GM23338 (cell line): ENCODE results near the gene HCN3. TPM values are rescaled to one million over a fixed set of nuclear protein-coding genes. Genes with fewer than 3 reads are reported as not detected.

Experiments
- ATAC-seq: fragments of 200-7000 bp; cut with Tn5 transposase; 3 replicates; pipeline ENCODE4 v1.9.1; 2020
- DNase-seq: peaks from one replicate; pipeline ENCODE4 v3.0.0-alpha.2; 2015; ENCODE audit warnings: low spot score
- H2AFZ ChIP-seq: fragments of 200-600 bp; sonication (generic); 2 replicates; pipeline ENCODE4 v1.8.0; 2016; ENCODE audit warnings: antibody characterized with exemption, mild to moderate bottlenecking, moderate library complexity
- H3F3A ChIP-seq: fragments of 200-600 bp; sonication (generic); replicated peaks from 2 replicates; pipeline ENCODE4 v1.8.0; 2017; ENCODE audit warnings: antibody characterized with exemption, mixed run types, low read depth
- H3K27ac ChIP-seq: fragments of 200-600 bp; sonication (generic); 2 replicates; pipeline ENCODE4 v1.6.1; 2016; ENCODE audit warnings: low read depth
- H3K27me3 ChIP-seq: fragments of 200-600 bp; sonication (generic); 2 replicates; pipeline ENCODE4 v1.8.0; 2016; ENCODE audit warnings: mild to moderate bottlenecking, mixed run types, moderate library complexity; ENCODE audit not compliant: insufficient read depth
- H3K36me3 ChIP-seq: fragments of 200-600 bp; sonication (generic); 2 replicates; pipeline ENCODE4 v1.8.0; 2016; ENCODE audit warnings: mild to moderate bottlenecking; ENCODE audit not compliant: insufficient read depth
- H3K4me1 ChIP-seq: fragments of 200-600 bp; sonication (generic); 2 replicates; pipeline ENCODE4 v1.8.0; 2016; ENCODE audit warnings: mild to moderate bottlenecking, moderate library complexity; ENCODE audit not compliant: insufficient read depth
- H3K4me2 ChIP-seq: fragments of 200-600 bp; sonication (generic); 2 replicates; pipeline ENCODE4 v1.7.1; 2017; ENCODE audit warnings: mixed run types
- H3K4me3 ChIP-seq: fragments of 200-600 bp; sonication (generic); 2 replicates; pipeline ENCODE4 v1.6.1; 2016; ENCODE audit warnings: mixed run types
- H3K79me2 ChIP-seq: fragments of 200-600 bp; sonication (generic); replicated peaks from 2 replicates; pipeline ENCODE4 v1.8.0; 2017; ENCODE audit warnings: mild to moderate bottlenecking; ENCODE audit not compliant: insufficient read depth
- H3K9me2 ChIP-seq: fragments of 200-600 bp; sonication (generic); 2 replicates; pipeline ENCODE4 v1.8.0; 2017; ENCODE audit not compliant: insufficient read depth
- H4K20me1 ChIP-seq: fragments of 200-600 bp; sonication (generic); replicated peaks from 2 replicates; pipeline ENCODE4 v1.8.0; 2017; ENCODE audit warnings: mild to moderate bottlenecking; ENCODE audit not compliant: insufficient read depth
- H3K27ac Mint-ChIP-seq: 2 replicates; pipeline ENCODE4 v1.8.0; 2020; ENCODE audit warnings: inconsistent platforms, mild to moderate bottlenecking, moderate library complexity, mixed read lengths
- H3K27me3 Mint-ChIP-seq: 3 replicates; pipeline ENCODE4 v1.8.0; 2022; ENCODE audit warnings: low read depth, mild to moderate bottlenecking, moderate library complexity, mixed read lengths, inconsistent platforms; ENCODE audit not compliant: insufficient read depth, poor library complexity
- H3K36me3 Mint-ChIP-seq: 3 replicates; pipeline ENCODE4 v1.8.0; 2021; ENCODE audit warnings: low read depth, mild to moderate bottlenecking, inconsistent platforms, moderate library complexity, mixed read lengths
- H3K4me1 Mint-ChIP-seq: 3 replicates; pipeline ENCODE4 v1.8.0; 2020; ENCODE audit warnings: mild to moderate bottlenecking, inconsistent platforms, mixed read lengths
- H3K4me3 Mint-ChIP-seq: 3 replicates; pipeline ENCODE4 v1.8.0; 2021; ENCODE audit warnings: moderate library complexity, mild to moderate bottlenecking, inconsistent platforms, mixed read lengths
- H3K9me3 Mint-ChIP-seq: 3 replicates; pipeline ENCODE4 v1.8.0; 2020; ENCODE audit warnings: moderate library complexity, mild to moderate bottlenecking, inconsistent platforms, mixed read lengths
- CREB1 ChIP-seq: fragments of 250-450 bp; sonication (Bioruptor Pico); IDR thresholded peaks from 2 replicates; pipeline ENCODE4 v1.5.0; 2020; ENCODE audit warnings: low read depth, mild to moderate bottlenecking, moderate library complexity
- EZH2 ChIP-seq: fragments of 200-600 bp; sonication (generic); IDR thresholded peaks from one replicate; pipeline ENCODE4 v1.8.0; 2017; ENCODE audit warnings: antibody characterized with exemption, mild to moderate bottlenecking, low read depth; ENCODE audit not compliant: unreplicated experiment
- EZH2phosphoT487 ChIP-seq: fragments of 200-600 bp; sonication (generic); IDR thresholded peaks from one replicate; pipeline ENCODE4 v1.8.1; 2018; ENCODE audit warnings: antibody characterized with exemption; ENCODE audit not compliant: unreplicated experiment
- JUNB ChIP-seq: IDR thresholded peaks from one replicate; pipeline ENCODE4 v1.6.1; 2016; ENCODE audit warnings: antibody characterized with exemption; ENCODE audit not compliant: unreplicated experiment
- POLR2AphosphoS5 ChIP-seq: IDR thresholded peaks from 2 replicates; pipeline ENCODE4 v1.6.1; 2016; ENCODE audit warnings: antibody characterized with exemption, low read depth
- ZNF114 ChIP-seq: fragments of 250-450 bp; sonication (Bioruptor Pico); IDR thresholded peaks from 2 replicates; pipeline ENCODE4 v1.5.0; 2020; ENCODE audit warnings: mild to moderate bottlenecking, moderate library complexity
- ZNF331 ChIP-seq: fragments of 250-450 bp; sonication (Bioruptor Pico); IDR thresholded peaks from 2 replicates; pipeline ENCODE4 v1.5.0; 2020; ENCODE audit warnings: low read depth, mild to moderate bottlenecking, moderate library complexity
- polyA plus RNA-seq: library from polyadenylated mRNA; unstranded; fragments of >200 nt; fragmentation: Nextera tagmentation; extraction: Ambion mirVana; gene quantifications from 2 replicates; pipeline ENCODE4 v1.2.1, GENCODE V29; 2016
- total RNA-seq: library from RNA; depleted of rRNA; stranded (reverse); fragments of >200 nt; shearing (Covaris generic); gene quantifications from 2 replicates; pipeline ENCODE4 v1.2.3, GENCODE V29; 2014
- TF ChIP-seq, protein P1 (sequence below): fragments of 250-450 bp; sonication (Bioruptor Pico); IDR thresholded peaks from 2 replicates; pipeline ENCODE4 v1.5.0; 2020; ENCODE audit warnings: mild to moderate bottlenecking, moderate library complexity
- TF ChIP-seq, protein P2 (sequence below), 2 experiments: fragments of 200-600 bp in 1 of 2; sonication (generic) in 1 of 2; conservative IDR thresholded peaks; 2 replicates each; pipeline versions ENCODE4 v1.5.1 to v1.6.1; 2016 to 2017; ENCODE audit warnings: antibody characterized with exemption in 2 of 2, low read depth in 2 of 2, mild to moderate bottlenecking in 2 of 2, moderate library complexity in 1 of 2
- TF ChIP-seq, protein P3 (sequence below): IDR thresholded peaks from one replicate; pipeline ENCODE4 v1.6.1; 2018; ENCODE audit warnings: antibody characterized with exemption; ENCODE audit not compliant: unreplicated experiment
- TF ChIP-seq, protein P4 (sequence below): IDR thresholded peaks from 2 replicates; pipeline ENCODE4 v1.6.1; 2016; ENCODE audit warnings: antibody characterized with exemption

HCN3 gene
- total and polyA plus RNA-seq, 2 experiments from 2014 or later: 3.4 to 4.9 TPM

DNA sequence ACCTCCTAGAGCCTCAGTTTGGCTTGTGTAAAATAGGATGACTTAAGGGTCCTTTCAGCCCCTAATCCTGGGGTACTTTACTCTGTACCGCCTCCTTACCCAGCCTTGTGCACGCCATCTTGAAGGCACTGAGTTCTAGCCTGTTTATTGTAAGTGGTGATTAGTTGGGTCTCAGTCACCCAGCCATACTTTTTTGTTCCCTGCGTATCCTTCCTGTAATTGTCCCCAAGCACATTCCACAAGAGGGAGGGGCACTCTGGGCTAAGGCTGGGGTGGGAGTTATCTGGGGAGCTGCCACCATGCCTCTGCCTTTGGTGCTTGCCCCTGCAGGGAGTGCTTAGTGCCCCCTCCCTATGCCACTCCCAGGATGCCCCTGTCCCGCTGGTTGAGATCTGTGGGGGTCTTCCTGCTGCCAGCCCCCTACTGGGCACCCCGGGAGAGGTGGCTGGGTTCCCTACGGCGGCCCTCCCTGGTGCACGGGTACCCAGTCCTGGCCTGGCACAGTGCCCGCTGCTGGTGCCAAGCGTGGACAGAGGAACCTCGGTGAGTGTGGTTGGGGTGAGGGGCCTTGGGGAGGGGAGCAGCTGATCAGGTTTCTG, 32.3 kb downstream of the HCN3 start:
- H3K27ac Mint-ChIP-seq: peak overlapping the region; percentile 97
- H3K36me3 Mint-ChIP-seq: peaks cover 42% of the 10 kb centered on the region
- H3K27ac ChIP-seq: peak overlapping the region; percentile 6; the same call in 1 of the 2 replicates
- no peak for DNase-seq
- H2AFZ ChIP-seq: no peak overlapping the region
- H3K4me3 Mint-ChIP-seq: peak overlapping the region; percentile 99
- peaks cover 22% of the 10 kb centered on the region for H3K4me1 Mint-ChIP-seq
- TF ChIP-seq, protein P1, sequence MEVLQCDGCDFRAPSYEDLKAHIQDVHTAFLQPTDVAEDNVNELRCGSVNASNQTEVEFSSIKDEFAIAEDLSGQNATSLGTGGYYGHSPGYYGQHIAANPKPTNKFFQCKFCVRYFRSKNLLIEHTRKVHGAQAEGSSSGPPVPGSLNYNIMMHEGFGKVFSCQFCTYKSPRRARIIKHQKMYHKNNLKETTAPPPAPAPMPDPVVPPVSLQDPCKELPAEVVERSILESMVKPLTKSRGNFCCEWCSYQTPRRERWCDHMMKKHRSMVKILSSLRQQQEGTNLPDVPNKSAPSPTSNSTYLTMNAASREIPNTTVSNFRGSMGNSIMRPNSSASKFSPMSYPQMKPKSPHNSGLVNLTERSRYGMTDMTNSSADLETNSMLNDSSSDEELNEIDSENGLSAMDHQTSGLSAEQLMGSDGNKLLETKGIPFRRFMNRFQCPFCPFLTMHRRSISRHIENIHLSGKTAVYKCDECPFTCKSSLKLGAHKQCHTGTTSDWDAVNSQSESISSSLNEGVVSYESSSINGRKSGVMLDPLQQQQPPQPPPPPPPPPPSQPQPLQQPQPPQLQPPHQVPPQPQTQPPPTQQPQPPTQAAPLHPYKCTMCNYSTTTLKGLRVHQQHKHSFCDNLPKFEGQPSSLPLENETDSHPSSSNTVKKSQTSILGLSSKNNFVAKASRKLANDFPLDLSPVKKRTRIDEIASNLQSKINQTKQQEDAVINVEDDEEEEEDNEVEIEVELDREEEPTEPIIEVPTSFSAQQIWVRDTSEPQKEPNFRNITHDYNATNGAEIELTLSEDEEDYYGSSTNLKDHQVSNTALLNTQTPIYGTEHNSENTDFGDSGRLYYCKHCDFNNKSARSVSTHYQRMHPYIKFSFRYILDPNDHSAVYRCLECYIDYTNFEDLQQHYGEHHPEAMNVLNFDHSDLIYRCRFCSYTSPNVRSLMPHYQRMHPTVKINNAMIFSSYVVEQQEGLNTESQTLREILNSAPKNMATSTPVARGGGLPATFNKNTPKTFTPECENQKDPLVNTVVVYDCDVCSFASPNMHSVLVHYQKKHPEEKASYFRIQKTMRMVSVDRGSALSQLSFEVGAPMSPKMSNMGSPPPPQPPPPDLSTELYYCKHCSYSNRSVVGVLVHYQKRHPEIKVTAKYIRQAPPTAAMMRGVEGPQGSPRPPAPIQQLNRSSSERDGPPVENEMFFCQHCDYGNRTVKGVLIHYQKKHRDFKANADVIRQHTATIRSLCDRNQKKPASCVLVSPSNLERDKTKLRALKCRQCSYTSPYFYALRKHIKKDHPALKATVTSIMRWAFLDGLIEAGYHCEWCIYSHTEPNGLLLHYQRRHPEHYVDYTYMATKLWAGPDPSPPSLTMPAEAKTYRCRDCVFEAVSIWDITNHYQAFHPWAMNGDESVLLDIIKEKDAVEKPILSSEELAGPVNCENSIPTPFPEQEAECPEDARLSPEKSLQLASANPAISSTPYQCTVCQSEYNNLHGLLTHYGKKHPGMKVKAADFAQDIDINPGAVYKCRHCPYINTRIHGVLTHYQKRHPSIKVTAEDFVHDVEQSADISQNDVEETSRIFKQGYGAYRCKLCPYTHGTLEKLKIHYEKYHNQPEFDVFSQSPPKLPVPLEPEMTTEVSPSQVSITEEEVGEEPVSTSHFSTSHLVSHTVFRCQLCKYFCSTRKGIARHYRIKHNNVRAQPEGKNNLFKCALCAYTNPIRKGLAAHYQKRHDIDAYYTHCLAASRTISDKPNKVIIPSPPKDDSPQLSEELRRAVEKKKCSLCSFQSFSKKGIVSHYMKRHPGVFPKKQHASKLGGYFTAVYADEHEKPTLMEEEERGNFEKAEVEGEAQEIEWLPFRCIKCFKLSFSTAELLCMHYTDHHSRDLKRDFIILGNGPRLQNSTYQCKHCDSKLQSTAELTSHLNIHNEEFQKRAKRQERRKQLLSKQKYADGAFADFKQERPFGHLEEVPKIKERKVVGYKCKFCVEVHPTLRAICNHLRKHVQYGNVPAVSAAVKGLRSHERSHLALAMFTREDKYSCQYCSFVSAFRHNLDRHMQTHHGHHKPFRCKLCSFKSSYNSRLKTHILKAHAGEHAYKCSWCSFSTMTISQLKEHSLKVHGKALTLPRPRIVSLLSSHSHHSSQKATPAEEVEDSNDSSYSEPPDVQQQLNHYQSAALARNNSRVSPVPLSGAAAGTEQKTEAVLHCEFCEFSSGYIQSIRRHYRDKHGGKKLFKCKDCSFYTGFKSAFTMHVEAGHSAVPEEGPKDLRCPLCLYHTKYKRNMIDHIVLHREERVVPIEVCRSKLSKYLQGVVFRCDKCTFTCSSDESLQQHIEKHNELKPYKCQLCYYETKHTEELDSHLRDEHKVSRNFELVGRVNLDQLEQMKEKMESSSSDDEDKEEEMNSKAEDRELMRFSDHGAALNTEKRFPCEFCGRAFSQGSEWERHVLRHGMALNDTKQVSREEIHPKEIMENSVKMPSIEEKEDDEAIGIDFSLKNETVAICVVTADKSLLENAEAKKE: no peak
- TF ChIP-seq ZNF331 (no peak), JUNB (no peak), ZNF114 (CRISPR knock-in tag) (no peak), CREB1 (CRISPR knock-in tag) (no peak), EZH2 (no peak), EZH2phosphoT487 (no peak), POLR2AphosphoS5 (no peak)
- TF ChIP-seq, protein P2, sequence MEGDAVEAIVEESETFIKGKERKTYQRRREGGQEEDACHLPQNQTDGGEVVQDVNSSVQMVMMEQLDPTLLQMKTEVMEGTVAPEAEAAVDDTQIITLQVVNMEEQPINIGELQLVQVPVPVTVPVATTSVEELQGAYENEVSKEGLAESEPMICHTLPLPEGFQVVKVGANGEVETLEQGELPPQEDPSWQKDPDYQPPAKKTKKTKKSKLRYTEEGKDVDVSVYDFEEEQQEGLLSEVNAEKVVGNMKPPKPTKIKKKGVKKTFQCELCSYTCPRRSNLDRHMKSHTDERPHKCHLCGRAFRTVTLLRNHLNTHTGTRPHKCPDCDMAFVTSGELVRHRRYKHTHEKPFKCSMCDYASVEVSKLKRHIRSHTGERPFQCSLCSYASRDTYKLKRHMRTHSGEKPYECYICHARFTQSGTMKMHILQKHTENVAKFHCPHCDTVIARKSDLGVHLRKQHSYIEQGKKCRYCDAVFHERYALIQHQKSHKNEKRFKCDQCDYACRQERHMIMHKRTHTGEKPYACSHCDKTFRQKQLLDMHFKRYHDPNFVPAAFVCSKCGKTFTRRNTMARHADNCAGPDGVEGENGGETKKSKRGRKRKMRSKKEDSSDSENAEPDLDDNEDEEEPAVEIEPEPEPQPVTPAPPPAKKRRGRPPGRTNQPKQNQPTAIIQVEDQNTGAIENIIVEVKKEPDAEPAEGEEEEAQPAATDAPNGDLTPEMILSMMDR (conservative IDR thresholded peaks at IDR 0.05; ENCODE audit: low read depth in 2 of 2): no peak
- TF ChIP-seq, protein P3, sequence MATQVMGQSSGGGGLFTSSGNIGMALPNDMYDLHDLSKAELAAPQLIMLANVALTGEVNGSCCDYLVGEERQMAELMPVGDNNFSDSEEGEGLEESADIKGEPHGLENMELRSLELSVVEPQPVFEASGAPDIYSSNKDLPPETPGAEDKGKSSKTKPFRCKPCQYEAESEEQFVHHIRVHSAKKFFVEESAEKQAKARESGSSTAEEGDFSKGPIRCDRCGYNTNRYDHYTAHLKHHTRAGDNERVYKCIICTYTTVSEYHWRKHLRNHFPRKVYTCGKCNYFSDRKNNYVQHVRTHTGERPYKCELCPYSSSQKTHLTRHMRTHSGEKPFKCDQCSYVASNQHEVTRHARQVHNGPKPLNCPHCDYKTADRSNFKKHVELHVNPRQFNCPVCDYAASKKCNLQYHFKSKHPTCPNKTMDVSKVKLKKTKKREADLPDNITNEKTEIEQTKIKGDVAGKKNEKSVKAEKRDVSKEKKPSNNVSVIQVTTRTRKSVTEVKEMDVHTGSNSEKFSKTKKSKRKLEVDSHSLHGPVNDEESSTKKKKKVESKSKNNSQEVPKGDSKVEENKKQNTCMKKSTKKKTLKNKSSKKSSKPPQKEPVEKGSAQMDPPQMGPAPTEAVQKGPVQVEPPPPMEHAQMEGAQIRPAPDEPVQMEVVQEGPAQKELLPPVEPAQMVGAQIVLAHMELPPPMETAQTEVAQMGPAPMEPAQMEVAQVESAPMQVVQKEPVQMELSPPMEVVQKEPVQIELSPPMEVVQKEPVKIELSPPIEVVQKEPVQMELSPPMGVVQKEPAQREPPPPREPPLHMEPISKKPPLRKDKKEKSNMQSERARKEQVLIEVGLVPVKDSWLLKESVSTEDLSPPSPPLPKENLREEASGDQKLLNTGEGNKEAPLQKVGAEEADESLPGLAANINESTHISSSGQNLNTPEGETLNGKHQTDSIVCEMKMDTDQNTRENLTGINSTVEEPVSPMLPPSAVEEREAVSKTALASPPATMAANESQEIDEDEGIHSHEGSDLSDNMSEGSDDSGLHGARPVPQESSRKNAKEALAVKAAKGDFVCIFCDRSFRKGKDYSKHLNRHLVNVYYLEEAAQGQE: no peak
- TF ChIP-seq, protein P4, sequence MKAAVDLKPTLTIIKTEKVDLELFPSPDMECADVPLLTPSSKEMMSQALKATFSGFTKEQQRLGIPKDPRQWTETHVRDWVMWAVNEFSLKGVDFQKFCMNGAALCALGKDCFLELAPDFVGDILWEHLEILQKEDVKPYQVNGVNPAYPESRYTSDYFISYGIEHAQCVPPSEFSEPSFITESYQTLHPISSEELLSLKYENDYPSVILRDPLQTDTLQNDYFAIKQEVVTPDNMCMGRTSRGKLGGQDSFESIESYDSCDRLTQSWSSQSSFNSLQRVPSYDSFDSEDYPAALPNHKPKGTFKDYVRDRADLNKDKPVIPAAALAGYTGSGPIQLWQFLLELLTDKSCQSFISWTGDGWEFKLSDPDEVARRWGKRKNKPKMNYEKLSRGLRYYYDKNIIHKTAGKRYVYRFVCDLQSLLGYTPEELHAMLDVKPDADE: no peak
- peaks cover 51% of the 10 kb centered on the region for H3K79me2 ChIP-seq
- H4K20me1 ChIP-seq: peaks cover 33% of the 10 kb centered on the region
- H3K36me3 ChIP-seq: peaks cover 11% of the 10 kb centered on the region
- peaks cover 9% of the 10 kb centered on the region for H3K27me3 Mint-ChIP-seq
- H3K27me3 ChIP-seq: no peaks in the 10 kb centered on the region
- peak overlapping the region; percentile 98 for H3K4me3 ChIP-seq
- no peaks in the 10 kb centered on the region for H3K9me2 ChIP-seq
- peak overlapping the region; percentile 98 for H3K4me2 ChIP-seq
- ATAC-seq: no peak; the same call in 2 of the 3 replicates
- no peaks in the 10 kb centered on the region for H3K9me3 Mint-ChIP-seq
- peaks cover 20% of the 10 kb centered on the region for H3F3A ChIP-seq
- H3K4me1 ChIP-seq: peaks cover 20% of the 10 kb centered on the region
